B cell (primary cell): ENCODE results near the gene VWA5B2. TPM values are rescaled to one million over a fixed set of nuclear protein-coding genes. Genes with fewer than 3 reads are reported as not detected.

Experiments used
- ATAC-seq: fragments of 200-7000 bp; cut with Tn5 transposase; one replicate; pipeline ENCODE4 v1.10.0; 2021; ENCODE audit warnings: low read depth, mild to moderate bottlenecking, moderate number of reproducible peaks, moderate library complexity
- CTCF ChIA-PET: fragments of 350-600 bp; sonication (Branson Sonifier 250); formaldehyde crosslinking; loops from one replicate; lab custom pipeline; 2021; ENCODE audit warnings: antibody characterized with exemption, inconsistent platforms; lab: Charles Lee
- POLR2A ChIA-PET: fragments of 350-600 bp; sonication (Branson Sonifier 250); formaldehyde crosslinking; loops from one replicate; lab custom pipeline; 2021; ENCODE audit warnings: antibody characterized with exemption; lab: Charles Lee
- DNase-seq: peaks from one replicate; pipeline ENCODE4 v3.0.0; 2013
- H2AFZ ChIP-seq: 2 replicates; pipeline ENCODE4 v1.6.1; 2012; ENCODE audit warnings: mild to moderate bottlenecking, low read depth, low read length; ENCODE audit not compliant: insufficient read depth, poor library complexity, severe bottlenecking
- H3K27ac ChIP-seq, 2 donors: 1 replicate in 1 of 2; 2 replicates in 1 of 2; pipeline ENCODE4 v1.5.1; 2012 to 2013; ENCODE audit warnings: low read length in 2 of 2, mild to moderate bottlenecking in 2 of 2, moderate library complexity in 1 of 2
- H3K27me3 ChIP-seq, 4 experiments: fragments of 200-600 bp in 1 of 4; sonication (generic) in 1 of 4; replicated peaks in 1 of 4; 1 replicate in 2 of 4; 2 replicates in 2 of 4; pipeline versions ENCODE4 v1.6.1 to v1.7.0; 2013 to 2016; ENCODE audit warnings: low read length in 3 of 4, mild to moderate bottlenecking in 2 of 4, mixed read lengths in 1 of 4, moderate library complexity in 1 of 4; ENCODE audit not compliant: insufficient read depth in 4 of 4, control insufficient read depth in 3 of 4; ENCODE audit errors: control extremely low read depth in 1 of 4
- H3K36me3 ChIP-seq, 2 experiments: replicated peaks in 1 of 2; 1 replicate in 1 of 2; 2 replicates in 1 of 2; pipeline versions ENCODE4 v1.6.1 to v1.7.1; 2013; ENCODE audit warnings: low read length in 1 of 2; ENCODE audit not compliant: insufficient read depth in 2 of 2, control insufficient read depth in 1 of 2; ENCODE audit errors: control extremely low read depth in 1 of 2, extremely low read depth in 1 of 2
- H3K4me1 ChIP-seq, 2 donors: fragments of 200-600 bp in 1 of 2; sonication (generic) in 1 of 2; 1 replicate in 1 of 2; 2 replicates in 1 of 2; pipeline versions ENCODE4 v1.5.1 to v1.6.1; 2013 to 2017; ENCODE audit warnings: low read length in 2 of 2; ENCODE audit not compliant: control insufficient read depth in 2 of 2, insufficient read depth in 2 of 2
- H3K4me2 ChIP-seq: replicated peaks from 2 replicates; pipeline ENCODE3; 2012; ENCODE audit warnings: mild to moderate bottlenecking, low read depth, low read length; ENCODE audit not compliant: poor library complexity, severe bottlenecking
- H3K4me3 ChIP-seq, 5 experiments: fragments of 200-600 bp in 1 of 5; sonication (generic) in 1 of 5; 1 replicate in 3 of 5; 2 replicates in 2 of 5; pipeline versions ENCODE4 v1.5.1 to v1.7.0; 2011 to 2016; ENCODE audit warnings: low read length in 4 of 5, mild to moderate bottlenecking in 4 of 5, low read depth in 2 of 5, control low read depth in 1 of 5, moderate library complexity in 1 of 5; ENCODE audit not compliant: insufficient read depth in 1 of 5; ENCODE audit errors: control extremely low read depth in 1 of 5, extremely low read depth in 1 of 5
- H3K79me2 ChIP-seq: fragments of 200-600 bp; sonication (generic); one replicate; pipeline ENCODE4 v1.6.0; 2016; ENCODE audit warnings: low read length; ENCODE audit not compliant: control insufficient read depth, insufficient read depth
- H3K9ac ChIP-seq: fragments of 200-600 bp; sonication (generic); 2 replicates; pipeline ENCODE4 v1.6.1; 2017; ENCODE audit warnings: mild to moderate bottlenecking, low read length, moderate library complexity
- H3K9me3 ChIP-seq, 3 donors: one replicate each; pipeline versions ENCODE4 v1.6.1 to v1.7.1; 2013; ENCODE audit warnings: low read length in 2 of 3; ENCODE audit not compliant: control insufficient read depth in 2 of 3, insufficient read depth in 1 of 3; ENCODE audit errors: control extremely low read depth in 1 of 3
- H4K20me1 ChIP-seq: 2 replicates; pipeline ENCODE4 v1.6.0; 2012; ENCODE audit warnings: mild to moderate bottlenecking, low read length; ENCODE audit not compliant: insufficient read depth, control insufficient read depth, poor library complexity, severe bottlenecking
- H3K27ac Mint-ChIP-seq: one replicate; pipeline ENCODE4 v1.8.0; 2021; ENCODE audit warnings: mixed read lengths
- H3K27me3 Mint-ChIP-seq: one replicate; pipeline ENCODE4 v1.8.0; 2021; ENCODE audit warnings: mixed read lengths
- H3K4me1 Mint-ChIP-seq: one replicate; pipeline ENCODE4 v1.8.0; 2021; ENCODE audit warnings: mixed read lengths
- H3K4me3 Mint-ChIP-seq: one replicate; pipeline ENCODE4 v1.8.0; 2021; ENCODE audit warnings: mixed read lengths
- H3K9me3 Mint-ChIP-seq: one replicate; pipeline ENCODE4 v1.8.0; 2022; ENCODE audit warnings: mixed read lengths; ENCODE audit not compliant: insufficient read depth
- EZH2 ChIP-seq: IDR thresholded peaks from 2 replicates; pipeline ENCODE4 v1.6.1; 2012; ENCODE audit warnings: borderline replicate concordance, low read depth, mild to moderate bottlenecking, moderate library complexity, low read length; ENCODE audit not compliant: insufficient read depth, poor library complexity, severe bottlenecking
- WGBS: methylation state at CpG from one replicate; pipeline ENCODE4 v1.1.5; 2013; ENCODE audit warnings: missing lambda C conversion rate; ENCODE audit not compliant: insufficient coverage; 5-methylcytosine and 5-hydroxymethylcytosine counted together
- intact Hi-C: fragments of 100-400 bp; cut with micrococcal nuclease; formaldehyde crosslinking; loops from one replicate; pipeline ENCODE4 v1.10.0; 2022
- polyA plus RNA-seq: library from polyadenylated mRNA; depleted of rRNA; stranded (reverse); fragments of >200 nt; gene quantifications from 2 replicates; pipeline ENCODE4 v1.2.3, GENCODE V29; 2012
- total RNA-seq, 2 donors: library from RNA; stranded (reverse); fragments of 120-200 nt in 1 of 2; gene quantifications; 1 replicate in 1 of 2; 2 replicates in 1 of 2; pipeline versions ENCODE4 v1.2.3 to v1.2.4, GENCODE V29; 2013 to 2022
- TF ChIP-seq, protein P1 (sequence below): fragments of 200-600 bp; IDR thresholded peaks from one replicate; pipeline ENCODE4 v1.8.0; 2022; ENCODE audit warnings: antibody characterized with exemption, mild to moderate bottlenecking

VWA5B2 gene
- total and polyA plus RNA-seq, 2 donors (not counting 1 experiment from before 2014, with no cell fraction given), result 0.10 to 0.37 TPM

- Histone ChIP-seq H3K4me2 (no peak overlapping the region), H3K79me2 (no peaks in the 10 kb centered on the region), H4K20me1 (peaks cover 4% of the 10 kb centered on the region), H3K36me3 (peaks cover 0 to 21% of the 10 kb centered on the region in 2 experiments), H3K9ac (no peak overlapping the region), H3K27ac (no peak overlapping the region), H2AFZ (no peak overlapping the region), H3K4me1 (no peaks in the 10 kb centered on the region), H3K27me3 (peaks cover 0 to 6% (median 0%) of the 10 kb centered on the region in 4 experiments), H3K9me3 (no peaks in the 10 kb centered on the region), H3K4me3 (no peak overlapping the region)
- intact Hi-C loops, result no loop called here
- Mint-ChIP-seq H3K9me3 (no peaks in the 10 kb centered on the region), H3K4me1 (no peaks in the 10 kb centered on the region), H3K4me3 (no peak overlapping the region), H3K27ac (no peak overlapping the region), H3K27me3 (peaks cover 4% of the 10 kb centered on the region)
- no peak for DNase-seq
- ChIA-PET POLR2A (no interaction called here), CTCF (interaction anchor here (1.0 to 3.9 kb wide), 5 partner anchors 11 to 344 kb away, joined by 3 to 22 read pairs (median 4); no protein-coding TSS in a partner anchor)
- 96% methylated on average over 8 of the region's 8 CpGs for WGBS
- ATAC-seq, result no peak
- TF ChIP-seq, protein P1, sequence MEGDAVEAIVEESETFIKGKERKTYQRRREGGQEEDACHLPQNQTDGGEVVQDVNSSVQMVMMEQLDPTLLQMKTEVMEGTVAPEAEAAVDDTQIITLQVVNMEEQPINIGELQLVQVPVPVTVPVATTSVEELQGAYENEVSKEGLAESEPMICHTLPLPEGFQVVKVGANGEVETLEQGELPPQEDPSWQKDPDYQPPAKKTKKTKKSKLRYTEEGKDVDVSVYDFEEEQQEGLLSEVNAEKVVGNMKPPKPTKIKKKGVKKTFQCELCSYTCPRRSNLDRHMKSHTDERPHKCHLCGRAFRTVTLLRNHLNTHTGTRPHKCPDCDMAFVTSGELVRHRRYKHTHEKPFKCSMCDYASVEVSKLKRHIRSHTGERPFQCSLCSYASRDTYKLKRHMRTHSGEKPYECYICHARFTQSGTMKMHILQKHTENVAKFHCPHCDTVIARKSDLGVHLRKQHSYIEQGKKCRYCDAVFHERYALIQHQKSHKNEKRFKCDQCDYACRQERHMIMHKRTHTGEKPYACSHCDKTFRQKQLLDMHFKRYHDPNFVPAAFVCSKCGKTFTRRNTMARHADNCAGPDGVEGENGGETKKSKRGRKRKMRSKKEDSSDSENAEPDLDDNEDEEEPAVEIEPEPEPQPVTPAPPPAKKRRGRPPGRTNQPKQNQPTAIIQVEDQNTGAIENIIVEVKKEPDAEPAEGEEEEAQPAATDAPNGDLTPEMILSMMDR, result no peak
- TF ChIP-seq EZH2, result no peak
Observed at GRCh38 chr3:184239221-184239620, 9.8 kb downstream of the VWA5B2 start.

GRCh38 chr3:184239708-184240107 lies 10.3 kb downstream of the VWA5B2 start:
- ChIA-PET POLR2A (no interaction called here), CTCF (interaction anchor here (0.9 to 3.9 kb wide), 7 partner anchors 8 to 344 kb away, joined by 3 to 22 read pairs (median 4); no protein-coding TSS in a partner anchor)
- Histone ChIP-seq H3K27me3 (peaks cover 0 to 3% (median 0%) of the 10 kb centered on the region in 4 experiments), H3K27ac (no peak overlapping the region), H3K9ac (no peak overlapping the region), H3K79me2 (no peaks in the 10 kb centered on the region), H3K36me3 (peaks cover 0 to 26% of the 10 kb centered on the region in 2 experiments), H3K4me3 (no peak overlapping the region), H3K4me2 (no peak overlapping the region), H3K9me3 (no peaks in the 10 kb centered on the region), H3K4me1 (no peaks in the 10 kb centered on the region), H2AFZ (no peak overlapping the region), H4K20me1 (peaks cover 8% of the 10 kb centered on the region)
- no peak overlapping the region for H3K4me3 Mint-ChIP-seq
- no peaks in the 10 kb centered on the region for H3K9me3 Mint-ChIP-seq
- intact Hi-C loops, result no loop called here
- TF ChIP-seq EZH2, result no peak
- TF ChIP-seq, protein P1, result no peak
- 98% methylated on average over 6 of the region's 7 CpGs for WGBS
- DNase-seq (no peak), ATAC-seq (no peak)
- no peak overlapping the region for H3K27ac Mint-ChIP-seq
- H3K4me1 Mint-ChIP-seq, result no peaks in the 10 kb centered on the region
- peaks cover 4% of the 10 kb centered on the region for H3K27me3 Mint-ChIP-seq
